Epithelial cell of proximal tubule (primary cell): ENCODE data around the gene DVL2. TPM values are rescaled to one million over a fixed set of nuclear protein-coding genes. Genes with fewer than 3 reads are reported as not detected.

Source experiments
- DNase-seq: peaks from one replicate; pipeline ENCODE4 v3.0.0-alpha.2; 2011; ENCODE audit warnings: low read depth
- H3K4me3 ChIP-seq: 2 replicates; pipeline ENCODE4 v1.5.1; 2011; ENCODE audit warnings: low read depth, mild to moderate bottlenecking, low read length
- CTCF ChIP-seq: conservative IDR thresholded peaks from 2 replicates; pipeline ENCODE4 v1.5.1; 2012; ENCODE audit warnings: low read depth, mild to moderate bottlenecking, low read length
- total RNA-seq: library from RNA; depleted of rRNA; stranded (reverse); fragments of >200 nt; gene quantifications from 2 replicates; pipeline ENCODE4 v1.2.3, GENCODE V29; 2015

Gene DVL2
- 46.5 and 68.0 TPM in 2 replicates for total RNA-seq

DNA sequence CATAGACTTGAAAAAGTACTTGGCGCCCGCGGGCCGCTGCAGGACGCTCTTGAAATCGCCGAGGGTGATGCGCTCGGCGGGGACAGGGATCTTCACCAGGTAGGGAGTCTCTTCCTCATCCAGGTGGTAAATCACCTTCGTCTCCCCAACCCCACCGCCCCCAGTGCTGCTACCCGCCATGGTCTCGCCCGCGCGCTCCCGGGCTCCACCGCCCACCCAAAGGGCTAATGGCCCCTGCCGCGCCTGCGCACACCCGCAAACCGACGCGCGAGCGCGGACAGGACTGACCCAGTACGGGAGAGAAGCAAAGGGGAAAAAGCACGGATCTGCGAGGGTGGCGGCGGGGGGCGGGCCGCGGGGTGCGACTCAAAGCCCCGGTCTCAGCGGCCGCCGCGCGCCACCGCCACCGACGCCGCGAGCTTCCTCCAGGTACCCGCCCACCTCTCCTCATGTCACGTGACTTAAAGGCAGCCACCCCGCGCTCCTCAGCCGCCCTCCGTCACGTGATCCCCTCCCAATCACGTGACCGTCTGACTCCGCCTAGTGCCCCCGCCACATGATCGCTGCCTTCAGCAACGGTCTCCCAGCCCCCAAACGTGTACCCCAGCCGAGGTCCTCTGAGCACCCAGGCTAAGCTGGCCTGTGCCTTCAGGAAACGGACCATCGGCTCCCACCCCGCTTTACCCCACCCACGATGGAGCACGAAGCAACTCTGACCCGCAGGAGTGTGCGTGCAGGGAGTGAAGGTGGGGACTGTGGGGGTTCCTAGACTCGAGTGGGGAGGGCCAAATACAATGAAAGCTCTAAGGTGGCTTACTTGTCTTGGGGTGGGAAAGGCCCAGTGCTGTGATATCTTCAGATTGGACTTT lies at the start of gene DVL2:
DVL2 (minus strand) TSS at position 435 of the 869 bp plus-strand sequence; CDS start at position 180, 255 bp downstream.
- H3K4me3 ChIP-seq, result peak within 1 kb of the TSS; percentile 72
- TF ChIP-seq CTCF, result no peak
- no peak for DNase-seq

GRCh38 chr17:7283471-7284216 lies 49.3 kb upstream of the DVL2 start:
- TF ChIP-seq CTCF, result no peak
- no peak for DNase-seq
- H3K4me3 ChIP-seq, result no peak overlapping the region

DNA sequence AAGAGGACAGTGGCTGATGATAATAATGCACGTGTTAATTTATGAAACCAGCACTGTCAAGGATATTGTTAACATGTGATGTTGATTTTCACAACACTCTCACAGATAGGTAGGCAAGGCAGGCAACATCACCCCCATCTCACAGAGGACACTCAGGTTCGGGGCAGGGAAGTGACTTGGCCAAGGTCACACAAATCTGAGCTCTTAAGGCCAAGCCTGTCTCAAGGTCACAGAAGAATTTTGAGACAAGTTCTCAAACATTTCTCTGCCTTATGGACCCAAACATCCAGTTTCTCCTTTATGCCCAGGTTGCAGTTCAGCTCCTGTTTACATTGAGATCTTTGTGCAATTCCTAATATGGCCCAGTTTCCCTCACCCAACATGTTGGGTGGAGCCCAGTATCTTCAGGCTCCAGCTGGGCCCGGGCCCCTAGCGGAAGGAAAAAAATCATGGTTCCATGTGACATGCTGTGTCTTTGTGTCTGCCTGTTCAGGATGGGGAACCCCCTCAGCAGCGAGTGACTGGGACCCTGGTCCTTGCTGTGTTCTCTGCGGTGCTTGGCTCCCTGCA lies 48.5 kb upstream of the DVL2 start:
- DNase-seq, result no peak
- H3K4me3 ChIP-seq, result no peak overlapping the region
- no peak for TF ChIP-seq CTCF

DNA sequence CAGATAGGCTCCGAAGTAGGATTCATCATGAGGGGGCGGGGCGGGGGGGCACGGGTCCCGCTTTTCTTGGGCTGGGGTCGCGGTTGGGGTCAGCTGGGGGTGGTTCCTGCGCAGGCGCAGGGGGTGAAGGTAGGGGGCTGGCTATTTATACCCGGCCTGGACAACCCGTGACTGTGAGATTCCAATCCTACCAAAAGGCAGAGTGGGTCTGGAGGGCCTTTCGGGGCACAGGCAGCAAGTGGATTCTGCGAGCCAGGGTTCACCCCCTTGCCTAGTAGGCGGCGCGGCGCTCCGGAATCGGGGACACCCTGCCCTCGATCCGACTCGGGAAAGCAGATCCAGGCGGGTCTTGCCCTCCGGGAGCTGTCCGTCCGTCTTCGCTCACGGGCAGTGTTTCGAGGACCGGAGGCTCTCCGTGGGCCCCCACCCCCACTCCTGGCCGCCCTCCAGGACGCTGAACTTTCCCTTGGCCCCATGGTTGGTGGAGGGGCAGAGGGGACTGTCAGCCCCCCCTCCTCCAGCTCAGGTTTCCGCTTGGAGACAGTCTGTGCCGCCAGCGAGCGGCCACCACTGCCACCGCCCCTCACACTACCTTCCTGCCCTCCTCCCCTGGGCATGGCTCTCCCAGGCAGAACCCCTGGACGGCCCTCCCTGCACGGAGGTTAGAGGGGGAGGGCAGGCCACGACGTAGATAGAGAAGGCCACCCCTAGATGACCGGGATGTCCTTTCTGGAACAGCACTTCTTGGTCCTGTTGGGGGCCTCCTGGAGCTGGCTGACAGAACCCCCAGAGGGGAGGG lies 47.8 kb upstream of the DVL2 start:
- no peak for TF ChIP-seq CTCF

DNA sequence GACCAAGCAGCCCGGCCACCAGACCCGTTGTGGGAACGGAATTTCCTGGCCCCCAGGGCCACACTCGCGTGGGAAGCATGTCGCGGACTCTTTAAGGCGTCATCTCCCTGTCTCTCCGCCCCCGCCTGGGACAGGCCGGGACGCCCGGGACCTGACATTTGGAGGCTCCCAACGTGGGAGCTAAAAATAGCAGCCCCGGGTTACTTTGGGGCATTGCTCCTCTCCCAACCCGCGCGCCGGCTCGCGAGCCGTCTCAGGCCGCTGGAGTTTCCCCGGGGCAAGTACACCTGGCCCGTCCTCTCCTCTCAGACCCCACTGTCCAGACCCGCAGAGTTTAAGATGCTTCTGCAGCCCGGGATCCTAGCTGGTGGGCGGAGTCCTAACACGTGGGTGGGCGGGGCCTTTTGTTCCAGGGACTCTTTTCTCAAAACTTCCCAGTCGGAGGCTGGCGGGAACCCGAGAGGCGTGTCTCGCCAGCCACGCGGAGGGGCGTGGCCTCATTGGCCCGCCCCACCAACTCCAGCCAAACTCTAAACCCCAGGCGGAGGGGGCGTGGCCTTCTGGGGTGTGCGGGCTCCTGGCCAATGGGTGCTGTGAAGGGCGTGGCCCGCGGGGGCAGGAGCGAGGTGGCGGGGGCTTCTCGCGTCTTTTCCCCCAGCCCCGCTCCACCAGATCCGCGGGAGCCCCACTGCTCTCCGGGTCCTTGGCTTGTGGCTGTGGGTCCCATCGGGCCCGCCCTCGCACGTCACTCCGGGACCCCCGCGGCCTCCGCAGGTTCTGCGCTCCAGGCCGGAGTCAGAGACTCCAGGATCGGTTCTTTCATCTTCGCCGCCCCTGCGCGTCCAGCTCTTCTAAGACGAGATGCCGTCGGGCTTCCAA lies 47.0 kb upstream of the DVL2 start, which contains the start of gene SLC2A4:
SLC2A4 (plus strand) TSS at position 645 of the 879 bp plus-strand sequence; CDS start at position 862, 217 bp downstream.
- DNase-seq, result no peak
- no peak for TF ChIP-seq CTCF
- peak within 1 kb of the TSS; percentile 54 for H3K4me3 ChIP-seq

More for the DNA sequence above, 47.8 kb upstream of the DVL2 start:
- DNase-seq, result no peak
- H3K4me3 ChIP-seq, result peak overlapping the region; percentile 54
